ENCODE results near the gene RND1.

DNA sequence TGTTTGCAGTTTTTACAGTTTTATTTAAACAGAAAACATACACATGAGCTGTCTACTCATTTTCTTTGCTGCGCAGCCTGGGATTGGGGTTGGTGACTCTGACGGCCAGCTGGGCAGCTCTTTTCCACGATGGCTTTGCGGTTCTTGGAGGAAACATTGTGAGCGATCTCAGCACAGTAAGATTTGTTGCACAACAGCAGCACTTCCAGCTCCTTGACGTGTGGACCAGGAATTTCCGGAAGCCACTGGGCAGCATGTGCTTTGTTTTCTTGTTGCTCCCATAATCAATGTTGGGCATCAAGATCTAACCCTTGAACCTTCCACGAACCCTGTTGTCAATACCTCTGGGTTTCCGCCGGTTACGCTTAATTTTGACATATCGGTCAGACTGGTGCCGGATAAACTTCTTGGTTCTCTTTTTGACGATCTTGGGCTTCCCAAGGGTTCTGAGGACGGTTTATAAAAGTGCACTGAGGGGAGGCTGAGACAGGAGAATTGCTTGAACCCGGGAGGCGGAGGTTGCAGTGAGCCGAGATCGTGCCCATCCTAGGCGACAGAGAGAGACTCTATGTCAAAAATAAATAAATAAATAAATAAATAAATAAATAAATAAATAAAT lies 37.8 kb upstream of the RND1 start:
- TF ChIP-seq, protein P1, sequence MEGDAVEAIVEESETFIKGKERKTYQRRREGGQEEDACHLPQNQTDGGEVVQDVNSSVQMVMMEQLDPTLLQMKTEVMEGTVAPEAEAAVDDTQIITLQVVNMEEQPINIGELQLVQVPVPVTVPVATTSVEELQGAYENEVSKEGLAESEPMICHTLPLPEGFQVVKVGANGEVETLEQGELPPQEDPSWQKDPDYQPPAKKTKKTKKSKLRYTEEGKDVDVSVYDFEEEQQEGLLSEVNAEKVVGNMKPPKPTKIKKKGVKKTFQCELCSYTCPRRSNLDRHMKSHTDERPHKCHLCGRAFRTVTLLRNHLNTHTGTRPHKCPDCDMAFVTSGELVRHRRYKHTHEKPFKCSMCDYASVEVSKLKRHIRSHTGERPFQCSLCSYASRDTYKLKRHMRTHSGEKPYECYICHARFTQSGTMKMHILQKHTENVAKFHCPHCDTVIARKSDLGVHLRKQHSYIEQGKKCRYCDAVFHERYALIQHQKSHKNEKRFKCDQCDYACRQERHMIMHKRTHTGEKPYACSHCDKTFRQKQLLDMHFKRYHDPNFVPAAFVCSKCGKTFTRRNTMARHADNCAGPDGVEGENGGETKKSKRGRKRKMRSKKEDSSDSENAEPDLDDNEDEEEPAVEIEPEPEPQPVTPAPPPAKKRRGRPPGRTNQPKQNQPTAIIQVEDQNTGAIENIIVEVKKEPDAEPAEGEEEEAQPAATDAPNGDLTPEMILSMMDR (IDR thresholded peaks at IDR 0.05) = no peak
- TF ChIP-seq POLR2A (IDR thresholded peaks at IDR 0.05) = no peak
